ENCODE results near the gene TMOD3.
A peak's percentile ranks its signal among the peaks of the same experiment; 100 is the strongest.

Gene TMOD3

DNA sequence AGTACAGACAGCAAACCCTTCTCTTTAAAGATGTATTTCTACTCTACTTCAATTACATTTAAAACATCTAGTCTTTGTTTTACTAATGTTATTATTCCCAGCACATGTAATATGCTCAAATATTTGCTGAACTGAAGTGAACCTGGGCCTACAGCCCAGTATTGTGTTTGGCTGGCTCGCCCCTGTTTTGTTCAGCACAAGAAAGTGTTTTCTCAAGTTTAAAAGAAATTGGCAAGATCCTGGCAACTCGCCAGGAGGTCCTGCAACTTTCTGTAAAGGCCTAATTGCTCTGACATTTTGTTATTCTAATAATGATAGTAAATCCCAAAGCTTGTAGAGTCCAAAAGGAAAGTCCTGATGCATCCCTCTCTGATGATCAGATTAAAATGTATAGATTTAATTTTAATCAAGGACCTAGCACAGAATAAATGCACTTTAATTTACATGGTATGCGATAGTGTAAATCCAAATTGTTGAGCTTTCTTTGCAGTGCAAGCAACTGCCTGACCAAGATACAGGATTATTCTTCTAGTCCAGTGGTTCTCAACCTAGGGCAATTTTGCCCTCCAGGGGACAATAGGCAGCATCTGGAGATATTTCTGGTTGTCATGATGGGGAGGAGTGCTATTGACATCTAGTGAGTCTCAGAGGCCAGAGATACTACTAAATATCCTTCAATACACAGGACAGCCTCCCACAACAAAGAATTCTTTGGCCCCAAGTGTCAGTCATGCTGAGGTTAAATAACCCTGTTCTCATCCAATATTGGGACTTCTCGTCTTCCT, 35.7 kb upstream of the TMOD3 start:
- TF ChIP-seq, protein P1, sequence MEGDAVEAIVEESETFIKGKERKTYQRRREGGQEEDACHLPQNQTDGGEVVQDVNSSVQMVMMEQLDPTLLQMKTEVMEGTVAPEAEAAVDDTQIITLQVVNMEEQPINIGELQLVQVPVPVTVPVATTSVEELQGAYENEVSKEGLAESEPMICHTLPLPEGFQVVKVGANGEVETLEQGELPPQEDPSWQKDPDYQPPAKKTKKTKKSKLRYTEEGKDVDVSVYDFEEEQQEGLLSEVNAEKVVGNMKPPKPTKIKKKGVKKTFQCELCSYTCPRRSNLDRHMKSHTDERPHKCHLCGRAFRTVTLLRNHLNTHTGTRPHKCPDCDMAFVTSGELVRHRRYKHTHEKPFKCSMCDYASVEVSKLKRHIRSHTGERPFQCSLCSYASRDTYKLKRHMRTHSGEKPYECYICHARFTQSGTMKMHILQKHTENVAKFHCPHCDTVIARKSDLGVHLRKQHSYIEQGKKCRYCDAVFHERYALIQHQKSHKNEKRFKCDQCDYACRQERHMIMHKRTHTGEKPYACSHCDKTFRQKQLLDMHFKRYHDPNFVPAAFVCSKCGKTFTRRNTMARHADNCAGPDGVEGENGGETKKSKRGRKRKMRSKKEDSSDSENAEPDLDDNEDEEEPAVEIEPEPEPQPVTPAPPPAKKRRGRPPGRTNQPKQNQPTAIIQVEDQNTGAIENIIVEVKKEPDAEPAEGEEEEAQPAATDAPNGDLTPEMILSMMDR (IDR thresholded peaks at IDR 0.05; ENCODE audit: insufficient read depth, missing control alignments) = no peak
- DNase-seq (ENCODE audit: insufficient read length, low spot score) (no peak), FAIRE-seq (no peak)

DNA sequence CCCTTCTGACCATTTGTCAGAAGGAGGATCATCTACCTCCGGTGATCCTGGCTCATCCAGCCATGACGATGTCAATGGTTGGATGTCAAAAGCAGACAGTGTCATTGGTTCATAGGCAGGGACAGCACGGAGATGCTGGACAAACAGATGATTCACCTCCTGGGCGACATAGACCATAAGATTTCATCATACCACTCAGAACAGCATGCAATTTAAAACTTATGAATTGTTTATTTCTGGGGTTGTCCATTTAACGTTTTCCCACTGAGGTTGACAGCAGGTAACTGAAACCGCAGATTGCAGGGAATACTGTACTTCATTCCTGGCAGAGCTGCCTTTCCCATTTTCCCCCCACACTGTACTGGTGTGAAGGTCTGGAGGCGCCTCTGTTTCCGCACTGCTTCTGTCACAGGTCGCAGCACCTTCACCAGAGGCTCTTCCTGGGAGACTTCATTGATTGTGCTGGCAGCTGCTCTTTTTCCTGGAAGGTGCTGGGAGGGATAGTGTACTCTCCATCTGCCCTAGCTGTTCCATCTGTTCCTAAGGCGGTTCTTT, 32.5 kb upstream of the TMOD3 start:
- no peak for FAIRE-seq
- TF ChIP-seq, protein P1 (IDR thresholded peaks at IDR 0.05; ENCODE audit: insufficient read depth, missing control alignments) = no peak
- DNase-seq (ENCODE audit: insufficient read length, low spot score) = no peak

DNA sequence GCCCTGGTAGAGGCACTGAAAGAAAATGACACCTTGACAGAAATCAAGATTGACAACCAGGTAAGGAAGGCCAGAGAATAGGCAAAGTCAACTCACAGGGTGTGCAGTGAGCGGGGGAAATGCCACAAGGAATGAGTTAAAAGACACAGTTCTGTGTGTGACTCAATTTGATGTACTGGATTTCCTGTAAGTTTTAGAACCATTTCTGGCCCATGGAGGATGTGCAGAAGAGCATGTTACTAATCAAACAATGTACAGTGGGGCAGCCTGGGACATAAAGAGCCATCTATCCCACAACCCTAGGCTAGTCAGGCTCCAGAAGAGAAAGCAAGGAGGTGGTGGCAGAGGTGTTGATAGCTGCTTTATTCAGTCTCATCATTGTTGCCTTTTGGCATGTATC, 31.2 kb upstream of the TMOD3 start:
- DNase-seq (ENCODE audit: insufficient read length, low spot score) (no peak), FAIRE-seq (no peak)
- TF ChIP-seq, protein P1 (IDR thresholded peaks at IDR 0.05; ENCODE audit: insufficient read depth, missing control alignments) = no peak

DNA sequence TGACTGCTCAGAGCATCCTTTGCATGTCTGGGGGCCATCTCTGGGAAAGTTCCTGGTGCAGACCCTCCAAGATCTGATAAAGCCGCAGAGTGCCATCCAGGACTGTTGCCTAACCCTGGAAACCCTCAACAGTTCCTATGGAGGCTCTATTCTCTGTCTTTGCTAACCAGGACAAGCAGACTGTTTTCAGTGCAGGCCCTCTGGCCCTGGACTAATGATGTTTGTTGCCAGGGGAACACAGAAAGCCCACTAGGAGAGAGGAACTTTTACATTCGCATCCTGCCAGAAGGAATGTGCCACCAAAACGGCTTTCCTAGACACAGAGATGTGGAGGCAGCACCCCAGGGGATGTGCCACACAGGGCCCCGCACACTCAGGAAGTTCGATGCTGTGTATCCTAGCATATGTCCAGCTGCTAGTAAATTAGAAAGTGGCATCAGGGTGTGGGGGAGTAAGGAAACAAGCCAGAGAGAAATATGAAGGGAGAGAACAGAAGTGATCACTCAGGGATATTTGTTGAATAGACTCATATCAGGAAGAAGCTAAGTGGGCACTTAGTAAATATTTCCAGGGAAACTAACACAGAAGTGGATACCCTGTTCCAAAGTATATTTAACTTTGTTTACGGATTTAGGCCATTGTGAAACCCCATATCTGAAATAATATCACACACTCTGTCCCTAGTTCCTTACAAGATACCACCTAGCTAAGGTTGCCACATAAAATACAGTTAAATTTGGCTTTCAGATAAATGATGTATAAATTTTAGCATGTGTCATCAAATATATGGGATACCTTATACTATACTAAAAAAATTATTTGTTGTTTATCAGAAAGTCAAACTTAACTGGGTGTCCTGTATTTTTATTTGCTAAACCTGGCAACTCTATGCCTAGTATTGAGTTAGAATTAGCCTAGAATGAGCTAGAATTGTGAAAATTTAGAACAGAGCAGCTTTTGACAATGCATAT, 29.9 kb upstream of the TMOD3 start:
- DNase-seq (ENCODE audit: insufficient read length, low spot score) (no peak), FAIRE-seq (no peak)
- TF ChIP-seq, protein P1 (IDR thresholded peaks at IDR 0.05; ENCODE audit: insufficient read depth, missing control alignments) = no peak

DNA sequence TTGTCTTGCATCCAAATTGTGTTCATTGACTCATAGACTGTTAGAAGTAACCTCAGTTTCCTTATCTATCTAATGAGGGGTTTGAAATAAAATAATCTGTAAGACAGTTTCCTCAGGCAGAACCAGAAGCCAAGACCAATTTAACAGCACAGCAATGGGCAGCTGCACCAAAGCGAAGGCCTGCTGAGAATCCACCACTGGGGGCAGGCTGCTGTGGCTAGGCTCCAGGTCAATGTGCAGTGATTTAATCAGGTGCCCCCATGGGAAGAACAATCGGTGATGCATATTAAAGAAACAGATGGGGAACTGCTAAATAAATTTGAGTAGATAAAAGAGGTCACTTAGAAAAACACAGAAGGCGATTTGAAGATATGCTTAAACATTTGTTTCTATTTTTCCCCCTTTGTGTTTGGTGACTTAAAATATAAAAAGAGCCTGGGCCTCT, 28.0 kb upstream of the TMOD3 start:
- no peak for DNase-seq (ENCODE audit: insufficient read length, low spot score)
- TF ChIP-seq, protein P1 (IDR thresholded peaks at IDR 0.05; ENCODE audit: insufficient read depth, missing control alignments) = peak; percentile 44
- FAIRE-seq = no peak

DNA sequence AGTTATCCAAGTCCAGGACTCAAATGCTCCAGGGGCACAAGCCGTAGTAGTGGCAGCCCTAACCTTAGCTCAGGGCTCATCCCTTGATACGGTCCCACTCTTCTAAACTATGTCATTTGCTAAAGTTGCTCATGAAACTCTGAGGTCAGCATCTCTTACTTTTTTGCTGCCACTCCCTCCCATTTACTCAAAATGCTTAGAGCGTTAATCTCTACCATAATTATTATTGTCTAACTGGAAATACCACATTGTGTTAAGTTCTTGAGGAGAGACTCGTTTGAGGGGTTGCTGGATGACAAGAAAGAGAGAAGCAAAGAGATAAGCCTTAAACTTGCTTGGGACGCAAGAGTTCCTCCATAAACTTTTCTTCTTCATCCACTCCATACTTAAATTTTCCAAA, 26.9 kb upstream of the TMOD3 start:
- TF ChIP-seq, protein P1 (IDR thresholded peaks at IDR 0.05; ENCODE audit: insufficient read depth, missing control alignments) = no peak
- FAIRE-seq (no peak), DNase-seq (ENCODE audit: insufficient read length, low spot score) (no peak)

Measured in D721Med (cell line).